Large intestine (tissue), 3 donors: ENCODE results near the gene CDC42BPB. TPM values are rescaled to one million over a fixed set of nuclear protein-coding genes. Genes with fewer than 3 reads are reported as not detected.

ENCODE experiments used
- DNase-seq, 2 donors: peaks; one replicate each; pipeline versions ENCODE4 v3.0.0 to v3.0.0-alpha.2; 2013
- H3K27ac ChIP-seq: one replicate; pipeline ENCODE4 v1.5.1; 2013; ENCODE audit warnings: low read length
- H3K27me3 ChIP-seq: 2 replicates; pipeline ENCODE4 v1.6.1; 2013; ENCODE audit warnings: low read length; ENCODE audit not compliant: control insufficient read depth, insufficient read depth
- H3K36me3 ChIP-seq: 2 replicates; pipeline ENCODE4 v1.6.1; 2013; ENCODE audit warnings: low read length; ENCODE audit not compliant: control insufficient read depth, insufficient read depth
- H3K4me1 ChIP-seq: one replicate; pipeline ENCODE4 v1.6.1; 2013; ENCODE audit warnings: low read length; ENCODE audit not compliant: control insufficient read depth, insufficient read depth
- H3K4me3 ChIP-seq: one replicate; pipeline ENCODE4 v1.5.1; 2013; ENCODE audit warnings: low read length
- H3K9me3 ChIP-seq: one replicate; pipeline ENCODE4 v1.6.1; 2013; ENCODE audit warnings: mild to moderate bottlenecking, low read depth, low read length, moderate library complexity; ENCODE audit not compliant: control insufficient read depth
- WGBS: methylation state at CpG from one replicate; pipeline ENCODE4 v1.1.5; 2013; ENCODE audit warnings: low lambda C conversion rate; ENCODE audit not compliant: insufficient coverage; 5-methylcytosine and 5-hydroxymethylcytosine counted together
- polyA plus RNA-seq: library from polyadenylated mRNA; unstranded; fragments of 120-200 nt; gene quantifications from one replicate; pipeline ENCODE4 v1.2.1, GENCODE V29; 2013

CDC42BPB gene
- polyA plus RNA-seq, 1 donor: 72.5 TPM

- Histone ChIP-seq H3K36me3 (peaks cover 9% of the 10 kb centered on the region), H3K9me3 (peaks cover 6% of the 10 kb centered on the region), H3K27me3 (no peaks in the 10 kb centered on the region), H3K4me3 (no peak overlapping the region), H3K27ac (no peak overlapping the region), H3K4me1 (no peaks in the 10 kb centered on the region)
- no CpG with 5 or more reads among the region's 15 CpGs for WGBS
- no peak for DNase-seq
Measured at GRCh38 chr14:103045371-103045869, 11.9 kb downstream of the CDC42BPB start.

GRCh38 chr14:103043257-103044015, 13.9 kb downstream of the CDC42BPB start:
- H3K4me1 ChIP-seq: no peaks in the 10 kb centered on the region
- no peak overlapping the region for H3K4me3 ChIP-seq
- 96% methylated on average over 4 of the region's 8 CpGs for WGBS
- H3K9me3 ChIP-seq: peaks cover 6% of the 10 kb centered on the region
- H3K36me3 ChIP-seq: peaks cover 7% of the 10 kb centered on the region
- H3K27ac ChIP-seq: no peak overlapping the region
- H3K27me3 ChIP-seq: no peaks in the 10 kb centered on the region
- no peak for DNase-seq

GRCh38 chr14:103041464-103041863, 15.9 kb downstream of the CDC42BPB start:
- Histone ChIP-seq H3K9me3 (peaks cover 6% of the 10 kb centered on the region), H3K4me1 (no peaks in the 10 kb centered on the region), H3K4me3 (no peak overlapping the region), H3K27me3 (no peaks in the 10 kb centered on the region), H3K36me3 (peaks cover 7% of the 10 kb centered on the region), H3K27ac (no peak overlapping the region)
- DNase-seq: no peak
- no CpG with 5 or more reads among the region's 20 CpGs for WGBS

GRCh38 chr14:103033681-103034096, 23.7 kb downstream of the CDC42BPB start:
- DNase-seq: peak; percentile 75 to 87
- H3K9me3 ChIP-seq: no peaks in the 10 kb centered on the region
- no peak overlapping the region for H3K4me3 ChIP-seq
- no CpG with 5 or more reads among the region's 6 CpGs for WGBS
- peak overlapping the region; percentile 28 for H3K27ac ChIP-seq
- no peaks in the 10 kb centered on the region for H3K36me3 ChIP-seq
- H3K27me3 ChIP-seq: no peaks in the 10 kb centered on the region
- H3K4me1 ChIP-seq: peaks cover 12% of the 10 kb centered on the region

- H3K27ac ChIP-seq: no peak overlapping the region
Measured at GRCh38 chr14:103031956-103032355, 25.4 kb downstream of the CDC42BPB start.

GRCh38 chr14:103031566-103031911, 25.8 kb downstream of the CDC42BPB start:
- Histone ChIP-seq H3K4me3 (no peak overlapping the region), H3K27me3 (no peaks in the 10 kb centered on the region), H3K36me3 (no peaks in the 10 kb centered on the region), H3K27ac (no peak overlapping the region), H3K9me3 (no peaks in the 10 kb centered on the region), H3K4me1 (peaks cover 12% of the 10 kb centered on the region)
- no CpG with 5 or more reads among the region's 6 CpGs for WGBS
- DNase-seq: no peak

More at GRCh38 chr14:103031956-103032355, 25.4 kb downstream of the CDC42BPB start:
- H3K4me3 ChIP-seq: no peak overlapping the region
- DNase-seq: peak; percentile 26 to 58
- WGBS: no CpG with 5 or more reads among the region's 9 CpGs
- H3K36me3 ChIP-seq: no peaks in the 10 kb centered on the region
- H3K9me3 ChIP-seq: no peaks in the 10 kb centered on the region
- no peaks in the 10 kb centered on the region for H3K27me3 ChIP-seq
- H3K4me1 ChIP-seq: peaks cover 12% of the 10 kb centered on the region

GRCh38 chr14:103030741-103031565, 26.4 kb downstream of the CDC42BPB start:
- Histone ChIP-seq H3K9me3 (no peaks in the 10 kb centered on the region), H3K27me3 (no peaks in the 10 kb centered on the region), H3K4me1 (peaks cover 12% of the 10 kb centered on the region), H3K4me3 (no peak overlapping the region), H3K27ac (no peak overlapping the region), H3K36me3 (no peaks in the 10 kb centered on the region)
- DNase-seq: no peak
- WGBS: 74% methylated on average over 4 of the region's 13 CpGs

- peaks cover 12% of the 10 kb centered on the region for H3K4me1 ChIP-seq
- H3K27ac ChIP-seq: no peak overlapping the region
- H3K36me3 ChIP-seq: no peaks in the 10 kb centered on the region
- WGBS: no CpG with 5 or more reads among the region's 9 CpGs
- H3K9me3 ChIP-seq: no peaks in the 10 kb centered on the region
- no peak for DNase-seq
- no peaks in the 10 kb centered on the region for H3K27me3 ChIP-seq
- no peak overlapping the region for H3K4me3 ChIP-seq
Measured at GRCh38 chr14:103029936-103030335, 27.4 kb downstream of the CDC42BPB start.

GRCh38 chr14:103028772-103029171, 28.6 kb downstream of the CDC42BPB start:
- no peak for DNase-seq
- no peak overlapping the region for H3K27ac ChIP-seq
- no peak overlapping the region for H3K4me3 ChIP-seq
- peaks cover 8% of the 10 kb centered on the region for H3K4me1 ChIP-seq
- no peaks in the 10 kb centered on the region for H3K36me3 ChIP-seq
- H3K27me3 ChIP-seq: no peaks in the 10 kb centered on the region
- H3K9me3 ChIP-seq: no peaks in the 10 kb centered on the region

GRCh38 chr14:103028161-103028767, 29.1 kb downstream of the CDC42BPB start:
- Histone ChIP-seq H3K9me3 (no peaks in the 10 kb centered on the region), H3K4me3 (no peak overlapping the region), H3K27ac (no peak overlapping the region), H3K4me1 (peaks cover 8% of the 10 kb centered on the region), H3K36me3 (no peaks in the 10 kb centered on the region), H3K27me3 (no peaks in the 10 kb centered on the region)
- 100% methylated on average over 1 of the region's 11 CpGs for WGBS
- DNase-seq: no peak
